Measurements from ENCODE around the gene SFTPA1.
A peak's percentile ranks its signal among the peaks of the same experiment; 100 is the strongest.
"Not testable (repeated sequence)": the region's sequence is repeated elsewhere in the genome, so short reads cannot be mapped to it uniquely, and the experiment has no call there.

Gene SFTPA1

DNA sequence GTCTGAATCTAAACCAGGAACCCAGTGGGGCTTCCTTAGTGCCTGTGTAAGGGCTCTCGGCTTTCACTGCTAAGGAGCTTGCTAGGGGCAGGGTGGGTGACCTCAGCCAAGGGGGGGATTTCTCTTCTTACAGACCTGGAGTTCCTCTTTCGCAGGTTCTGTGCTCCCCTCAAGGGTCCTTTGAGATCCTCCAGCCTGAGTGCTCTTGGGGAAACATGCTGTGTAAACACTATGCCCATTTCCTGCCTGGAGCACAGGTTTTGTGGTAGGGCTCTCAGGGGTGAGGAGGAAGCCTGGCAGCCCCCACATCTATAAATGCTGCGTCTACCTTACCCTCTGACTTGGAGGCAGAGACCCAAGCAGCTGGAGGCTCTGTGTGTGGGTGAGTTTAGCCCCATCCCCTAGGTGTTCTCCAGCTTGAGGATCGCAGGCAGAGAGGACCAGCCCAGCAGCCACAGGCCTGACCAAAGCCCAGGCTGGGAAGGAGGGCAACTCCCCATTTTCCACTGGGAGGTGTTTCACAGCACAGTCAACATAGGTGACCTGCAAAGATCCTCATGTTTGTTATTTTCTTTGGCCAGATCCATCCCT is at the start of gene SFTPA1:
Gene SFTPA1, plus strand, starts transcription at position 339 of the 591 bp plus-strand sequence. CDS start 887 bp downstream, outside the sequence.
- DNase-seq (ENCODE audit: low spot score) = no peak
- TF ChIP-seq, protein P1, sequence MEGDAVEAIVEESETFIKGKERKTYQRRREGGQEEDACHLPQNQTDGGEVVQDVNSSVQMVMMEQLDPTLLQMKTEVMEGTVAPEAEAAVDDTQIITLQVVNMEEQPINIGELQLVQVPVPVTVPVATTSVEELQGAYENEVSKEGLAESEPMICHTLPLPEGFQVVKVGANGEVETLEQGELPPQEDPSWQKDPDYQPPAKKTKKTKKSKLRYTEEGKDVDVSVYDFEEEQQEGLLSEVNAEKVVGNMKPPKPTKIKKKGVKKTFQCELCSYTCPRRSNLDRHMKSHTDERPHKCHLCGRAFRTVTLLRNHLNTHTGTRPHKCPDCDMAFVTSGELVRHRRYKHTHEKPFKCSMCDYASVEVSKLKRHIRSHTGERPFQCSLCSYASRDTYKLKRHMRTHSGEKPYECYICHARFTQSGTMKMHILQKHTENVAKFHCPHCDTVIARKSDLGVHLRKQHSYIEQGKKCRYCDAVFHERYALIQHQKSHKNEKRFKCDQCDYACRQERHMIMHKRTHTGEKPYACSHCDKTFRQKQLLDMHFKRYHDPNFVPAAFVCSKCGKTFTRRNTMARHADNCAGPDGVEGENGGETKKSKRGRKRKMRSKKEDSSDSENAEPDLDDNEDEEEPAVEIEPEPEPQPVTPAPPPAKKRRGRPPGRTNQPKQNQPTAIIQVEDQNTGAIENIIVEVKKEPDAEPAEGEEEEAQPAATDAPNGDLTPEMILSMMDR (IDR thresholded peaks at IDR 0.05; ENCODE audit: extremely low read depth, missing control alignments) = no peak

GRCh38 chr10:79561257-79561656 is 49.5 kb upstream of the SFTPA1 start:
- TF ChIP-seq, protein P1 (IDR thresholded peaks at IDR 0.05; ENCODE audit: extremely low read depth, missing control alignments) = no peak
- no peak for DNase-seq (ENCODE audit: low spot score)

- TF ChIP-seq, protein P1 (IDR thresholded peaks at IDR 0.05; ENCODE audit: extremely low read depth, missing control alignments) = peak; percentile 85
- DNase-seq (ENCODE audit: low spot score) = peak; percentile 49
Observed at GRCh38 chr10:79562135-79562756, 48.5 kb upstream of the SFTPA1 start.

DNA sequence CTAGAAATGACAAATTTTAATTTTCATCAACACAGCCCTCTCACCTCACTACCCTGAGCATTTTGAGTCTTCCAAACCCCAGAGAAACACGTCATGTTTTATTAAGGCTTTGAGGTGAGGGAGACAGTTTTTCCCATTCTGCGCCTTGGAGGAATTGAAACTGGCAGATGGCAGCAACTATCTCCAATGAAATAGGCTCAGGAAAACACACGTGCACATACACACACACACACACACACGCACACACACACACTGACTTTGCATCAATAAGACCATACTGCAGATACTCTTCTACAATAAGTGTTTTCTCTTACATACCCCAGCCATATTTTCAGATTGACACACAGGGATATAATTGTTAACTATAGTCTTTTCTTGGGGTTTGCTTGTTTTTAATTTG is 47.3 kb upstream of the SFTPA1 start:
- TF ChIP-seq, protein P1 (IDR thresholded peaks at IDR 0.05; ENCODE audit: extremely low read depth, missing control alignments) = no peak
- no peak for DNase-seq (ENCODE audit: low spot score)

DNA sequence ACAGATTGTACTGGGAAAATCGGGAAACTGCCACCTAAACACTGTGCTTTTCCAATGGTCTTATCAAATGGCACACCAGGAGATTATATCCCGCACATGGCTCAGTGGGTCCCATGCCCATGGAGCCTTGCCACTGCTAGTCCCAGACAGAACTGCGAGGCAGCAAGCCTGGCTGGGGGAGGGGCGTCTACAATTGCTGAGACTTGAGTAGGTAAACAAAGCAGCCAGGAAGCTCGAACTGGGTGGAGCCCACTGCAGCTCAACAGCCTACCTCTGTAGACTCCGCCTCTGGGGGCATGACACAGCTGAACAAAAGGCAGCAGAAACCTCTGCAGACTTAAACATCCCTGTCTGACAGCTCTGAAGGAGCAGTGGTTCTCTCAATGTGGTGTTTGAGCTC is 40.1 kb upstream of the SFTPA1 start:
- DNase-seq (ENCODE audit: low spot score) = not testable (repeated sequence)

DNA sequence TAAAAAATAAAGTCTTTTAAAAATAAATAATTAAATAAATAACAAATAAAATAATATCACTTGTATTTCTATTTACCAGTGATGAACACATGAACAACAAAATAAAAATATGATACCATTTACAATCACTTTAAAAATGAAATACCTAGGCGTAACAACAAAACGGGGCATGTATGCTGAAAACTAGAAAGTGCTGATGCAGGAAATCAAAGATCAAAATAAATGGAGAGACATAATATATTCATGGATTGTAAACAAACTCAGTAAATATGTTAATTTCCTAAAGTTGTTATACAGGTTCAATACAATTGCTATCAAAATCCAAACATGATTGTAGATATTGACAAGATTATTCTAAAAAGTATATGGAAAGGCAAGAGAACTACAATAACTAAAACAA is 31.4 kb upstream of the SFTPA1 start:
- TF ChIP-seq, protein P1 (IDR thresholded peaks at IDR 0.05; ENCODE audit: extremely low read depth, missing control alignments) = no peak
- DNase-seq (ENCODE audit: low spot score) = no peak

GRCh38 chr10:79581044-79581443 is 29.7 kb upstream of the SFTPA1 start:
- DNase-seq (ENCODE audit: low spot score) = no peak
- TF ChIP-seq, protein P1 (IDR thresholded peaks at IDR 0.05; ENCODE audit: extremely low read depth, missing control alignments) = no peak

DNA sequence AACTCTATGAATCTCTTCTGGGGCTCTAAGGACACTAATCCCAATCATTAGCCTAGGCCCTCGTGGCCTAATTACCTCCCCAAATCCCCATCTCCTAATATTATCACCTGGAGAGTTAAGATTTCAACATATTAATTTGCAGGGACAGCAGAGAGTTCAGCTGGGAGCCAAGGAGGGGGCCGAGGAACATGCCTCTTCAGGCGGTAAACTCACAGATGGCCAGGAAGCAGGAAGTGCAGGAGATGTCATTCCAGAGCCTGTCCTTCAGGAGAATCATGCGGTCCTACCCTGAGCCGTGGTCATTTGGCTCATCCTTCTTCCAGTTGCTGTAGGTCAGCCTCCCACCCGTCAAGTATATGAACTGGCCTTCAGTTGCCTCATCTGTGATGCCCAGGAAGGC is 28.6 kb upstream of the SFTPA1 start:
- DNase-seq (ENCODE audit: low spot score) = no peak
- TF ChIP-seq, protein P1 (IDR thresholded peaks at IDR 0.05; ENCODE audit: extremely low read depth, missing control alignments) = no peak

DNA sequence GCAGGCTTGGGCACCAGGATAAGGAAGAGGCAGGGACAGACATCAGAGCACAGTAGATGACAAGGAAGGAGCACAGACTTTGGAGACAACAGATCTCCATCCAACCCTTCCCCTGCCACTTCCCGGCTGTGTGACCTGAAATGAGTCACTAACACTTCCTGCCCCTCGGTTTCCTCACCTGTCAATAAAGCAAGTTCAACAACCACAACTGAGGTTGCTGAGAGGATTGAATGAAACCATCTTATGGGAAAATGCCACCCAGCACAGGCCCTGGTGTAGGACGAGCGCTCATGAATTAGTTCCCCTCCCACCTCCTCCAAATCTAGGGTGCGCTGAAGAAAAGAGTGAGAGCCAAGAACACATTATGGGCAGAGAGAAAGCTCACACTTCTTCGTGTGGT is 27.8 kb upstream of the SFTPA1 start:
- DNase-seq (ENCODE audit: low spot score) = not testable (repeated sequence)
